Neural crest cell (in vitro differentiated cells): ENCODE results near the gene GPR156. TPM values are rescaled to one million over a fixed set of nuclear protein-coding genes. Genes with fewer than 3 reads are reported as not detected.
A peak's percentile ranks its signal among the peaks of the same experiment; 100 is the strongest.

Experiments used
- DNase-seq: peaks from one replicate; pipeline ENCODE4 v3.0.0; 2021; ENCODE audit warnings: low read depth, mixed read lengths, low spot score
- H3K27ac Mint-ChIP-seq: one replicate; pipeline ENCODE4 v1.8.0; 2021; ENCODE audit warnings: mild to moderate bottlenecking, mixed read lengths; ENCODE audit not compliant: unreplicated experiment
- H3K27me3 Mint-ChIP-seq: 2 replicates; pipeline ENCODE4 v1.8.0; 2021; ENCODE audit warnings: low read depth, mild to moderate bottlenecking, mixed read lengths
- H3K36me3 Mint-ChIP-seq: 2 replicates; pipeline ENCODE4 v1.8.0; 2021; ENCODE audit warnings: low read depth, mild to moderate bottlenecking, mixed read lengths
- H3K4me1 Mint-ChIP-seq: 2 replicates; pipeline ENCODE4 v1.8.0; 2021; ENCODE audit warnings: mixed read lengths
- H3K4me3 Mint-ChIP-seq: one replicate; pipeline ENCODE4 v1.8.0; 2021; ENCODE audit warnings: mild to moderate bottlenecking, mixed read lengths
- H3K9me3 Mint-ChIP-seq: 2 replicates; pipeline ENCODE4 v1.8.0; 2021; ENCODE audit warnings: mixed read lengths
- total RNA-seq: library from RNA; stranded (reverse); gene quantifications from 2 replicates; pipeline ENCODE4 v1.2.1, GENCODE V29; 2021
- TF ChIP-seq, protein P1 (sequence below): fragments of 200-600 bp; sonication (generic); conservative IDR thresholded peaks from 2 replicates; pipeline ENCODE4 v1.5.0; 2021; ENCODE audit warnings: antibody characterized with exemption, mild to moderate bottlenecking

The GPR156 gene
- total RNA-seq, 1 donor from 2014 or later: 1.4 TPM

GRCh38 chr3:120153294-120153693 is 131.7 kb downstream of the GPR156 start:
- TF ChIP-seq, protein P1, sequence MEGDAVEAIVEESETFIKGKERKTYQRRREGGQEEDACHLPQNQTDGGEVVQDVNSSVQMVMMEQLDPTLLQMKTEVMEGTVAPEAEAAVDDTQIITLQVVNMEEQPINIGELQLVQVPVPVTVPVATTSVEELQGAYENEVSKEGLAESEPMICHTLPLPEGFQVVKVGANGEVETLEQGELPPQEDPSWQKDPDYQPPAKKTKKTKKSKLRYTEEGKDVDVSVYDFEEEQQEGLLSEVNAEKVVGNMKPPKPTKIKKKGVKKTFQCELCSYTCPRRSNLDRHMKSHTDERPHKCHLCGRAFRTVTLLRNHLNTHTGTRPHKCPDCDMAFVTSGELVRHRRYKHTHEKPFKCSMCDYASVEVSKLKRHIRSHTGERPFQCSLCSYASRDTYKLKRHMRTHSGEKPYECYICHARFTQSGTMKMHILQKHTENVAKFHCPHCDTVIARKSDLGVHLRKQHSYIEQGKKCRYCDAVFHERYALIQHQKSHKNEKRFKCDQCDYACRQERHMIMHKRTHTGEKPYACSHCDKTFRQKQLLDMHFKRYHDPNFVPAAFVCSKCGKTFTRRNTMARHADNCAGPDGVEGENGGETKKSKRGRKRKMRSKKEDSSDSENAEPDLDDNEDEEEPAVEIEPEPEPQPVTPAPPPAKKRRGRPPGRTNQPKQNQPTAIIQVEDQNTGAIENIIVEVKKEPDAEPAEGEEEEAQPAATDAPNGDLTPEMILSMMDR: no peak
- Mint-ChIP-seq H3K4me1 (peaks cover 8% of the 10 kb centered on the region), H3K27ac (no peak overlapping the region), H3K9me3 (peaks cover 16% of the 10 kb centered on the region), H3K27me3 (no peaks in the 10 kb centered on the region), H3K36me3 (peaks cover 13% of the 10 kb centered on the region), H3K4me3 (no peak overlapping the region)
- no peak for DNase-seq

DNA sequence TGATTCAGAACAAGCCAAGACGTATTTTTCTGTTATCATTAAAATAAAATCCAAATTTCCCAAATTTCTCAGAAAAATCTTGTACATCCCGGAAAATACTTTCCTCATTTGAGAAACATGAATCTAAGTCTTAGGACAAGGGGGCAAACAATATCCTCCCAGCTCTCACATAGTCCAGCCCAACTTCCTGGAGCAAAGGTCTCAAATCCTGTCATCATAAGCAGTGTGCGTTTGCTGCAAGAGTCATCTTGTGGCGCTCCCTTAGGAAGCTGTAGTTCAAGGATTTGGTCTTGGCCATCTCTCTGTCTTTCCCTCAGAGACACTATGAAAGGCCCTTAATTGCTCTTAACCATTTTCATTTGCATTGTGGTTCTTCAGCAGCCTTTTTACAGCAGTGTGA is 133.2 kb downstream of the GPR156 start:
- Mint-ChIP-seq H3K4me1 (peaks cover 11% of the 10 kb centered on the region), H3K9me3 (peaks cover 16% of the 10 kb centered on the region), H3K27ac (no peak overlapping the region), H3K4me3 (no peak overlapping the region), H3K36me3 (peaks cover 13% of the 10 kb centered on the region), H3K27me3 (no peaks in the 10 kb centered on the region)
- no peak for DNase-seq
- TF ChIP-seq, protein P1: no peak

- Mint-ChIP-seq H3K27ac (no peak overlapping the region), H3K9me3 (peaks cover 2% of the 10 kb centered on the region)
Measured at GRCh38 chr3:120148187-120148949, 136.7 kb downstream of the GPR156 start.

GRCh38 chr3:120147072-120147871 is 137.8 kb downstream of the GPR156 start:
- Mint-ChIP-seq H3K4me3 (no peak overlapping the region), H3K27ac (no peak overlapping the region), H3K9me3 (peaks cover 2% of the 10 kb centered on the region), H3K36me3 (no peaks in the 10 kb centered on the region), H3K27me3 (no peaks in the 10 kb centered on the region), H3K4me1 (peaks cover 4% of the 10 kb centered on the region)
- DNase-seq: no peak
- TF ChIP-seq, protein P1: peak; percentile 29

More at GRCh38 chr3:120148187-120148949, 136.7 kb downstream of the GPR156 start:
- Mint-ChIP-seq H3K4me1 (peaks cover 6% of the 10 kb centered on the region), H3K27me3 (no peaks in the 10 kb centered on the region), H3K4me3 (no peak overlapping the region), H3K36me3 (no peaks in the 10 kb centered on the region)
- no peak for DNase-seq
- TF ChIP-seq, protein P1: no peak

GRCh38 chr3:120145542-120146285 is 139.3 kb downstream of the GPR156 start:
- DNase-seq: no peak
- Mint-ChIP-seq H3K9me3 (peaks cover 4% of the 10 kb centered on the region), H3K4me3 (no peak overlapping the region), H3K27ac (peak overlapping the region; percentile 57), H3K4me1 (peaks cover 4% of the 10 kb centered on the region), H3K36me3 (no peaks in the 10 kb centered on the region), H3K27me3 (no peaks in the 10 kb centered on the region)
- TF ChIP-seq, protein P1: no peak
